HepG2 (cell line): Measurements from ENCODE around the gene IFNLR1. TPM values are rescaled to one million over a fixed set of nuclear protein-coding genes. Genes with fewer than 3 reads are reported as not detected.
A peak's percentile ranks its signal among the peaks of the same experiment; 100 is the strongest.

ENCODE experiments used
- AGO1 ChIP-seq: fragments of 200-400 bp; formaldehyde crosslinking; IDR thresholded peaks from 2 replicates; pipeline ENCODE4 v1.6.1; 2017; ENCODE audit warnings: mild to moderate bottlenecking, low read depth, low read length, moderate library complexity; ENCODE audit not compliant: poor library complexity, severe bottlenecking
- AHR ChIP-seq: IDR thresholded peaks from 2 replicates; pipeline ENCODE4 v1.6.1; 2018; ENCODE audit warnings: missing genetic modification reagents, missing compliant biosample characterization
- HOXA3 ChIP-seq: sonication (generic); formaldehyde crosslinking; IDR thresholded peaks from 2 replicates; pipeline ENCODE4 v1.5.0; 2020; ENCODE audit warnings: missing genetic modification reagents
- NR2F1 ChIP-seq, 2 experiments: fragments of 450-650 bp in 1 of 2; formaldehyde crosslinking in 1 of 2; IDR thresholded peaks; 2 replicates each; pipeline versions ENCODE4 v1.5.0 to v1.6.1; 2016 to 2020; ENCODE audit warnings: mild to moderate bottlenecking in 1 of 2, missing compliant biosample characterization in 1 of 2, missing genetic modification reagents in 1 of 2, moderate library complexity in 1 of 2
- PHF20 ChIP-seq: sonication (generic); formaldehyde crosslinking; IDR thresholded peaks from 2 replicates; pipeline ENCODE4 v1.5.0; 2020; ENCODE audit warnings: mild to moderate bottlenecking, missing genetic modification reagents
- RBM39 ChIP-seq: fragments of 200-400 bp; formaldehyde crosslinking; IDR thresholded peaks from one replicate; pipeline ENCODE4 v1.6.1; 2018; ENCODE audit warnings: antibody characterized with exemption, mild to moderate bottlenecking, low read depth, low read length; ENCODE audit not compliant: poor library complexity, severe bottlenecking
- ZFYVE20 ChIP-seq: sonication (generic); formaldehyde crosslinking; IDR thresholded peaks from 2 replicates; pipeline ENCODE4 v1.8.0; 2023; ENCODE audit warnings: low read depth, mild to moderate bottlenecking, moderate library complexity, missing genetic modification reagents, borderline replicate concordance
- ZNF20 ChIP-seq: sonication (generic); formaldehyde crosslinking; IDR thresholded peaks from 2 replicates; pipeline ENCODE4 v1.4.0; 2020; ENCODE audit warnings: mild to moderate bottlenecking, moderate library complexity, missing genetic modification reagents
- ZNF34 ChIP-seq: sonication (generic); formaldehyde crosslinking; IDR thresholded peaks from 2 replicates; pipeline ENCODE4 v1.4.0; 2020; ENCODE audit warnings: mild to moderate bottlenecking, missing genetic modification reagents, borderline replicate concordance
- polyA plus RNA-seq, 8 experiments: library from polyadenylated mRNA; depleted of rRNA in 3 of 8; stranded (reverse) in 7 of 8; unstranded in 1 of 8; fragments of >200 nt; fragmentation: Illumina TruSeq in 4 of 8; extraction: Trizol in 4 of 8; gene quantifications; 2 replicates each; pipeline versions ENCODE4 v1.2.1 to v1.2.3, GENCODE V29; 2011 to 2016; ENCODE audit warnings: low read depth in 4 of 8, missing spikeins in 1 of 8, mixed read lengths in 1 of 8; ENCODE audit not compliant: insufficient read depth in 1 of 8
- total RNA-seq, 5 experiments: library from RNA; depleted of rRNA; stranded (reverse); fragments of >200 nt; fragmentation: Illumina TruSeq; extraction: Trizol; gene quantifications; 2 replicates each; pipeline ENCODE4 v1.2.3, GENCODE V29; 2016; ENCODE audit warnings: low read depth in 1 of 5
- TF ChIP-seq, protein P1 (sequence below), 2 experiments: sonication (generic) in 1 of 2; formaldehyde crosslinking in 1 of 2; IDR thresholded peaks; 2 replicates each; pipeline versions ENCODE4 v1.6.1 to v1.9.0; 2014 to 2022; ENCODE audit warnings: antibody characterized with exemption in 1 of 2, borderline replicate concordance in 1 of 2, inconsistent platforms in 1 of 2, low read depth in 1 of 2, missing genetic modification reagents in 1 of 2
- TF ChIP-seq, protein P2 (sequence below): sonication (generic); formaldehyde crosslinking; IDR thresholded peaks from 2 replicates; pipeline ENCODE4 v1.5.0; 2020; ENCODE audit warnings: missing genetic modification reagents, mild to moderate bottlenecking, borderline replicate concordance
- TF ChIP-seq, protein P3 (sequence below): sonication (generic); formaldehyde crosslinking; IDR thresholded peaks from 2 replicates; pipeline ENCODE4 v1.8.0; 2022; ENCODE audit warnings: mild to moderate bottlenecking, missing genetic modification reagents
- TF ChIP-seq, protein P4 (sequence below): sonication (generic); formaldehyde crosslinking; IDR thresholded peaks from 2 replicates; pipeline ENCODE4 v1.4.0; 2020; ENCODE audit warnings: missing genetic modification reagents; ENCODE audit errors: not compliant biosample characterization
- TF ChIP-seq, protein P5 (sequence below): sonication (generic); formaldehyde crosslinking; IDR thresholded peaks from 2 replicates; pipeline ENCODE4 v1.4.0; 2020; ENCODE audit warnings: missing genetic modification reagents

Gene IFNLR1
- total and polyA plus RNA-seq, 2 of the 13 experiments (the other 11 are each of a cell fraction or from before 2014, with no cell fraction given) = 3.8 to 8.5 TPM

DNA sequence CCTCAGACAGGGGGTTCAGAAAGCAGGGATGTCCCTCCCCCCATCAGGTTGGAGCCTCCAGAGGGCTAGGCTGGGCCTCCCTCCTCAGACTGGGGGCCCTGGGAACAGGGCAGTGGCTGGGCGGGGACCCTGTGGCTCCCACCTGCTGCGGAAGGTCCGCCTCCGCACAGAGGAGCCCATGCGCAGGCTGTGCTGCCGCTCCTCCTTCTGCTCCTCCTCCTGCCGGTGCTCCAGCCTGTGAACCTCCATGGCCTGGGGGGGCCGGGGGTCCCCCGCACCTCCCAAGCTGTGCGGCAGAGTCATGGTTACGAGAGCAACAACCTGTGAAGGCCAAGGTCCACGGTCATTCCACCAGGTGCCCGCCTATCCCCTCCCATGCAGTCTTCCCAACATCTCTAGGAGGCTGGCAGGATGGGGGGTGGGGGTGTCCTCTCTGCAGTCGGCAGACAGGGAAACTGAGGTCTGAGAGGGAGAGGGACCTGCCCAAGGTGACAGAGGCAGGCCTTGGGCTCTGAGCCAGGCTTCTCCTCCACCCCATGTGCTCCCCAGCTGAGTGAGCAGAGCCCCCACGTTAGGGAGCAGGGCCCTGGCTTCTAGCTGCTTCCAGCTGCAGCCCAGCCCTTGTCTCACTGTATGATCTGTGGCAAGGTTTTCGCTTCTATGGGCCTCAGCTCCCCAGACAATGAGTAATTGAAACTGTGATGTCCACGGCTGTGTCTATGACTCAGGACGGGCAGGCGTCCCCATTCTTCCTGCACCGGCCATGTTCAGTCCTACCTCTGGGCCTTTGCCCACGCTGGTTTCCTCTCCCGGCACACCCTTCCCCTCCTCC is 78.5 kb downstream of the IFNLR1 start (continued):
- TF ChIP-seq, protein P1, sequence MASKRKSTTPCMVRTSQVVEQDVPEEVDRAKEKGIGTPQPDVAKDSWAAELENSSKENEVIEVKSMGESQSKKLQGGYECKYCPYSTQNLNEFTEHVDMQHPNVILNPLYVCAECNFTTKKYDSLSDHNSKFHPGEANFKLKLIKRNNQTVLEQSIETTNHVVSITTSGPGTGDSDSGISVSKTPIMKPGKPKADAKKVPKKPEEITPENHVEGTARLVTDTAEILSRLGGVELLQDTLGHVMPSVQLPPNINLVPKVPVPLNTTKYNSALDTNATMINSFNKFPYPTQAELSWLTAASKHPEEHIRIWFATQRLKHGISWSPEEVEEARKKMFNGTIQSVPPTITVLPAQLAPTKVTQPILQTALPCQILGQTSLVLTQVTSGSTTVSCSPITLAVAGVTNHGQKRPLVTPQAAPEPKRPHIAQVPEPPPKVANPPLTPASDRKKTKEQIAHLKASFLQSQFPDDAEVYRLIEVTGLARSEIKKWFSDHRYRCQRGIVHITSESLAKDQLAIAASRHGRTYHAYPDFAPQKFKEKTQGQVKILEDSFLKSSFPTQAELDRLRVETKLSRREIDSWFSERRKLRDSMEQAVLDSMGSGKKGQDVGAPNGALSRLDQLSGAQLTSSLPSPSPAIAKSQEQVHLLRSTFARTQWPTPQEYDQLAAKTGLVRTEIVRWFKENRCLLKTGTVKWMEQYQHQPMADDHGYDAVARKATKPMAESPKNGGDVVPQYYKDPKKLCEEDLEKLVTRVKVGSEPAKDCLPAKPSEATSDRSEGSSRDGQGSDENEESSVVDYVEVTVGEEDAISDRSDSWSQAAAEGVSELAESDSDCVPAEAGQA (IDR thresholded peaks at IDR 0.05; ENCODE audit: low read depth) = no peak
- TF ChIP-seq, protein P1 (CRISPR knock-in tag; IDR thresholded peaks at IDR 0.05; ENCODE audit: borderline replicate concordance) = no peak
- TF ChIP-seq ZNF34 (CRISPR knock-in tag) (no peak), HOXA3 (CRISPR knock-in tag) (0 out of 2 replicates have a peak, but pooled peaks have one; percentile 39), ZNF20 (CRISPR knock-in tag) (no peak), AHR (CRISPR knock-in tag) (peak; percentile 27; the same call in 1 of the 2 replicates), RBM39 (no peak), NR2F1 (CRISPR knock-in tag; IDR thresholded peaks at IDR 0.05) (no peak), ZFYVE20 (no peak), PHF20 (CRISPR knock-in tag) (peak; percentile 59; the same call in 1 of the 2 replicates), AGO1 (no peak)
- TF ChIP-seq, protein P2, sequence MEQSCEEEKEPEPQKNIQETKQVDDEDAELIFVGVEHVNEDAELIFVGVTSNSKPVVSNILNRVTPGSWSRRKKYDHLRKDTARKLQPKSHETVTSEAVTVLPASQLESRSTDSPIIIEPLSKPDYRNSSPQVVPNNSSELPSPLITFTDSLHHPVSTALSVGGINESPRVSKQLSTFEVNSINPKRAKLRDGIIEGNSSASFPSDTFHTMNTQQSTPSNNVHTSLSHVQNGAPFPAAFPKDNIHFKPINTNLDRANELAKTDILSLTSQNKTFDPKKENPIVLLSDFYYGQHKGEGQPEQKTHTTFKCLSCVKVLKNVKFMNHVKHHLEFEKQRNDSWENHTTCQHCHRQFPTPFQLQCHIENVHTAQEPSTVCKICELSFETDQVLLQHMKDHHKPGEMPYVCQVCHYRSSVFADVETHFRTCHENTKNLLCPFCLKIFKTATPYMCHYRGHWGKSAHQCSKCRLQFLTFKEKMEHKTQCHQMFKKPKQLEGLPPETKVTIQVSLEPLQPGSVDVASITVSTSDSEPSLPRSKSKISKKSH = no peak
- TF ChIP-seq, protein P3, sequence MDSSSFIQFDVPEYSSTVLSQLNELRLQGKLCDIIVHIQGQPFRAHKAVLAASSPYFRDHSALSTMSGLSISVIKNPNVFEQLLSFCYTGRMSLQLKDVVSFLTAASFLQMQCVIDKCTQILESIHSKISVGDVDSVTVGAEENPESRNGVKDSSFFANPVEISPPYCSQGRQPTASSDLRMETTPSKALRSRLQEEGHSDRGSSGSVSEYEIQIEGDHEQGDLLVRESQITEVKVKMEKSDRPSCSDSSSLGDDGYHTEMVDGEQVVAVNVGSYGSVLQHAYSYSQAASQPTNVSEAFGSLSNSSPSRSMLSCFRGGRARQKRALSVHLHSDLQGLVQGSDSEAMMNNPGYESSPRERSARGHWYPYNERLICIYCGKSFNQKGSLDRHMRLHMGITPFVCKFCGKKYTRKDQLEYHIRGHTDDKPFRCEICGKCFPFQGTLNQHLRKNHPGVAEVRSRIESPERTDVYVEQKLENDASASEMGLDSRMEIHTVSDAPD (CRISPR knock-in tag) = peak; percentile 62; the same call in 1 of the 2 replicates
- TF ChIP-seq, protein P4, sequence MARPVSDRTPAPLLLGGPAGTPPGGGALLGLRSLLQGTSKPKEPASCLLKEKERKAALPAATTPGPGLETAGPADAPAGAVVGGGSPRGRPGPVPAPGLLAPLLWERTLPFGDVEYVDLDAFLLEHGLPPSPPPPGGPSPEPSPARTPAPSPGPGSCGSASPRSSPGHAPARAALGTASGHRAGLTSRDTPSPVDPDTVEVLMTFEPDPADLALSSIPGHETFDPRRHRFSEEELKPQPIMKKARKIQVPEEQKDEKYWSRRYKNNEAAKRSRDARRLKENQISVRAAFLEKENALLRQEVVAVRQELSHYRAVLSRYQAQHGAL = no peak
- TF ChIP-seq, protein P5, sequence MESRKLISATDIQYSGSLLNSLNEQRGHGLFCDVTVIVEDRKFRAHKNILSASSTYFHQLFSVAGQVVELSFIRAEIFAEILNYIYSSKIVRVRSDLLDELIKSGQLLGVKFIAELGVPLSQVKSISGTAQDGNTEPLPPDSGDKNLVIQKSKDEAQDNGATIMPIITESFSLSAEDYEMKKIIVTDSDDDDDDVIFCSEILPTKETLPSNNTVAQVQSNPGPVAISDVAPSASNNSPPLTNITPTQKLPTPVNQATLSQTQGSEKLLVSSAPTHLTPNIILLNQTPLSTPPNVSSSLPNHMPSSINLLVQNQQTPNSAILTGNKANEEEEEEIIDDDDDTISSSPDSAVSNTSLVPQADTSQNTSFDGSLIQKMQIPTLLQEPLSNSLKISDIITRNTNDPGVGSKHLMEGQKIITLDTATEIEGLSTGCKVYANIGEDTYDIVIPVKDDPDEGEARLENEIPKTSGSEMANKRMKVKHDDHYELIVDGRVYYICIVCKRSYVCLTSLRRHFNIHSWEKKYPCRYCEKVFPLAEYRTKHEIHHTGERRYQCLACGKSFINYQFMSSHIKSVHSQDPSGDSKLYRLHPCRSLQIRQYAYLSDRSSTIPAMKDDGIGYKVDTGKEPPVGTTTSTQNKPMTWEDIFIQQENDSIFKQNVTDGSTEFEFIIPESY (CRISPR knock-in tag) = 0 out of 2 replicates have a peak, but pooled peaks have one; percentile 25
